GM19193 (cell line): ENCODE results near the gene MRPS34.

Experiments
- POLR2A ChIP-seq: IDR thresholded peaks from 4 replicates; pipeline ENCODE4 v1.6.1; 2011; ENCODE audit not compliant: insufficient read depth, insufficient read length; ENCODE audit errors: extremely low read depth

MRPS34 gene

DNA sequence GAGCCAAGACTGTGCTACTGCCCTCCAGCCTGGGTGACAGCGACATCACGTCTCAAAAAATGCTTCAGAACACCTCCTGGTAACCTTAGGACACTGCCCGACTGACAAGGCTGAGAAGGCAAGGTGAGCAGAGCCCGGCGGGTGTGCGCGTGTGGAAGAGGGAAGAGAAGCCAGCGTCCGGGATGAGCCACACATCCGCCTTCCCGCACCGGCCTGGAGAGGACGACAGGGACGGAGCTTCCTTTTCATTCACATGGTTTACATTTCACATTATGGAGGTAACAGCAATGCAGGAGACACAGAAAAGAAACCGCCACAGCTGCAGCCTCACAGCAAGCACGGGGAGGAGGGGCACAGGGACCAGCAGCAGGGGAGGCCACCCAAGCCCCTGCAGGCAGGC is 37.2 kb upstream of the MRPS34 start:
- no peak for TF ChIP-seq POLR2A

DNA sequence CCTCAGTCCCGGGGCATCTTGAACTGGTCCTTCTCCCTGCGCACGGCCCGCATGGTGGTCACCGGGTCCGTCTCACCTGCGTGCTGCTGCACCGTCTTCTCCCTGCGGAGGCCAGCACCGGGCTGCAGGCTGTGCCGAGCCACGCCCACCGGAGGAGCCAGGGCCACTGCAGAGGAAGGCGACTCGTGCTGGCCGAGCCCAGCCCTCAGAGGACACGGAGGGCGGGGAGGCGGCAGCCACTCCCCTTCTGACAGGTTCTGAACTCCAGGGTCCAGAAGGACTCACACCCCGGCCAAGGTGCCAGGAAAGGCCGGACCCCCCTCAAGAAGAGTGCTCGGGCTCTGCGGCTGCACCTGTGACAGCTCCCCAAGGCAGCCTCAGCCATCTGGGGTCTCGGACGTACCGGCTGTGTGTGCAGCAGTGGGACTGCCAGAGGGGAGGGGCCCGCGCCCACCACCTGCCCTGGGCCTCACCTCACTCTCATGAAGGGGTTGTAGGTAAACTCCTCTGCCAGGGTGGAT is 36.4 kb upstream of the MRPS34 start:
- no peak for TF ChIP-seq POLR2A

GRCh38 chr16:1808691-1809090 is 35.8 kb upstream of the MRPS34 start:
- no peak for TF ChIP-seq POLR2A

- TF ChIP-seq POLR2A, result no peak
Observed at GRCh38 chr16:1807626-1808025, 34.7 kb upstream of the MRPS34 start.

- no peak for TF ChIP-seq POLR2A
Observed at GRCh38 chr16:1800701-1801100, 27.8 kb upstream of the MRPS34 start.

- no peak for TF ChIP-seq POLR2A
Observed at GRCh38 chr16:1794908-1795666, 22.2 kb upstream of the MRPS34 start.

DNA sequence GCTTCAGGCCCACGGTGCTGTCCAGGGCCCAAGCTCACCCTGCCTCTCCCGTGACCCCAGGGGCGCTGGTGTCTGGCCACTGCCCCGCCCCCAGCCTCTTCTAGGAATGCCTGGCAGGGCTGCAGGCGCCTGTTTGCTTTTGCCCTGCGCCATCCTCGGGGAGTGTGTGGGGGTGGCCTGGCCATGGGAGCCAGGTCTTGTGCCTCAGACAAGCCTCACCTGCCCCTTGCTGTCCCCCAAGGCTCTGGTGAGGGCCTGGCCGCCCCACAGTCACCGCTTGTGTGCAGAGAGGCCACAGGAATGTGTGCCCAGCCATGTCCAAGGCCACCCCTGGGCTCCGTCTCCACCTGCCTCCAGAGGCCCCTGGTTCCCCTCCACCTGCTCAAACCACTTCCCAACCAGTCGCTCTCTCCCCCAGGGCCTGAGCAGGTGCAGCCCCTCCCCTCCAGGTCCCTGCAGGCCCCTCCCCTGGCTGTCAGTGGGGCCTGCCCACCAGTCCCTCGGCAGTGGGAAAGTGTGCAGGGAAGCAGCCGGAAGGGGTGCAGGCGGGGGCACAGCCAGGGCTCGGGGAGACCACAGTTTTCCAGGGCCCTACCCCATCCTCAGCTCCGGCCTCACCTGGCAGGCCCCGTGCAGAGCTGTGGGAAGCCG is 21.4 kb upstream of the MRPS34 start:
- TF ChIP-seq POLR2A, result no peak

GRCh38 chr16:1793578-1794220 is 20.8 kb upstream of the MRPS34 start, which contains the start of gene IGFALS:
Gene IGFALS (minus strand): TSS chr16:1793705. CDS start chr16:1793652, 53 bp downstream.
- TF ChIP-seq POLR2A, result no peak

- TF ChIP-seq POLR2A, result no peak
Observed at GRCh38 chr16:1792836-1793577, 20.1 kb upstream of the MRPS34 start.

- TF ChIP-seq POLR2A, result no peak
Observed at GRCh38 chr16:1791943-1792812, 19.2 kb upstream of the MRPS34 start.

GRCh38 chr16:1791256-1791942 is 18.5 kb upstream of the MRPS34 start:
- TF ChIP-seq POLR2A, result no peak

DNA sequence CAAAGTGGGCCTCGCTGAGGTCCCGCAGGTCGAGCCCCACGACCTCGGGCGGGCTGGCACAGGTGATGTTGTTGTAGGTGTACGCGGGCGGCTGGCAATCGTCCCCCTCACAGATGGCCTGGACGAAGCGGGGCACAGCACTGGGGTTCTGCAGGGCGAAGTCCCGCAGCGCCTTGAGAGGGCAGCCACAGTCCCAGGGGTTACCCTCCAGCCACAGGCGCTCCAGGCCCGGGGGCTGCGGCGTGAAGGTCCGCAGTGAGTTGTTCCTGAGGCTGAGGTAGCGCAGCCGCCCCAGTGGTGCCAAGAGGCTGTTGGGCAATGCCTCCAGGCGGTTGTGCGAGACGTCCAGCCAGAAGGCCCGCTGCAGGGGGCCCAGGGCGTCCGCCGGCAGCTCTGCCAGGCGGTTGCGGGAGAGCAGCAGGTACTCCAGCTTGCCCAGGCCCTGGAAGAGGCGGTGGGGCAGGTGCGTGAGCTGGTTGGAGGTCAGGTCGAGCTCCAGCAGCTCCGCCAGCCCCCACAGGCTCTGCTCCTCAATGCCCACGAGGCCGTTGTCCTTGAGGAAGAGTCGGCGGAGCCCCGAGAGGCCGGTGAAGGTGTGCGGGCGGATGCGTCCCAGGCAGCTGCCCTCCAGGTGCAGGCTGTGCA is 17.8 kb upstream of the MRPS34 start:
- TF ChIP-seq POLR2A, result no peak

- TF ChIP-seq POLR2A, result no peak
Observed at GRCh38 chr16:1790261-1790610, 17.3 kb upstream of the MRPS34 start.
